HepG2 (cell line): ENCODE data around the gene DBN1. TPM values are rescaled to one million over a fixed set of nuclear protein-coding genes. Genes with fewer than 3 reads are reported as not detected.
A peak's percentile ranks its signal among the peaks of the same experiment; 100 is the strongest.

ENCODE experiments used
- ATAC-seq: fragments of 200-7000 bp; cut with Tn5 transposase; 3 replicates; pipeline ENCODE4 v1.9.1; 2020; ENCODE audit warnings: mild to moderate bottlenecking, moderate library complexity
- BruUV-seq: library from RNA; stranded (reverse); fragments of 400-500 nt; replicated peaks from 2 replicates; lab custom pipeline; 2021; lab: Mats Ljungman, UMichigan
- CTCF ChIA-PET: fragments of 300-600 bp; formaldehyde crosslinking; extraction: SDS; loops from one replicate; lab custom pipeline; 2021; ENCODE audit warnings: low total read pairs, inconsistent platforms, low intra/inter-chr PET ratio; lab: Yijun Ruan, JAX
- POLR2A ChIA-PET: fragments of 350-600 bp; sonication (Branson Sonifier 250); formaldehyde crosslinking; loops from one replicate; lab custom pipeline; 2020; ENCODE audit warnings: antibody characterized with exemption, inconsistent platforms; lab: Yijun Ruan, JAX
- DNase-seq: peaks from one replicate; pipeline ENCODE4 v3.0.0-alpha.2; 2015; ENCODE audit warnings: low spot score
- FAIRE-seq: peaks from 3 replicates; lab custom pipeline; 2011; peaks lifted over from hg19 to GRCh38; lab: Jason Lieb, UNC
- H2AFZ ChIP-seq: one replicate; pipeline ENCODE4 v1.6.1; 2011; ENCODE audit warnings: low read length, inconsistent platforms
- H3K27ac ChIP-seq: fragments of 300-600 bp; 3 replicates; pipeline ENCODE4 v1.8.0; 2011; ENCODE audit warnings: mixed run types, mild to moderate bottlenecking, mixed read lengths, low read length, inconsistent platforms; ENCODE audit not compliant: insufficient read depth; ENCODE audit errors: extremely low read length
- H3K27me3 ChIP-seq, 2 experiments: fragments of 200-600 bp in 1 of 2; 2 replicates in 1 of 2; 3 replicates in 1 of 2; pipeline versions ENCODE4 v1.6.0 to v1.8.0; 2011; ENCODE audit warnings: low read length in 2 of 2, mild to moderate bottlenecking in 2 of 2, moderate library complexity in 2 of 2, inconsistent platforms in 1 of 2; ENCODE audit not compliant: insufficient read depth in 2 of 2, control insufficient read depth in 1 of 2
- H3K36me3 ChIP-seq, 2 experiments: fragments of 200-600 bp in 1 of 2; replicated peaks in 1 of 2; 2 replicates in 1 of 2; 3 replicates in 1 of 2; pipeline versions ENCODE4 v1.5.1 to v1.8.0; 2011; ENCODE audit warnings: low read length in 2 of 2, inconsistent platforms in 1 of 2; ENCODE audit not compliant: insufficient read depth in 2 of 2, control insufficient read depth in 1 of 2
- H3K4me1 ChIP-seq: 2 replicates; pipeline ENCODE4 v1.5.1; 2012; ENCODE audit warnings: low read length, inconsistent platforms; ENCODE audit not compliant: insufficient read depth
- H3K4me2 ChIP-seq: 2 replicates; pipeline ENCODE4 v1.6.0; 2011; ENCODE audit warnings: low read depth, low read length, inconsistent platforms
- H3K4me3 ChIP-seq, 3 experiments: fragments of 200-600 bp in 1 of 3; sonication (generic), shearing (Covaris generic) in 1 of 3; replicated peaks in 1 of 3; 2 replicates each; pipeline ENCODE4 v1.5.1; 2011 to 2016; ENCODE audit warnings: low read length in 3 of 3, inconsistent platforms in 2 of 3, low read depth in 2 of 3, mild to moderate bottlenecking in 2 of 3, control low read depth in 1 of 3, mixed read lengths in 1 of 3; ENCODE audit not compliant: insufficient read depth in 1 of 3
- H3K79me2 ChIP-seq: one replicate; pipeline ENCODE4 v1.6.1; 2011; ENCODE audit warnings: low read length, inconsistent platforms; ENCODE audit not compliant: insufficient read depth
- H3K9ac ChIP-seq: 2 replicates; pipeline ENCODE4 v1.6.0; 2011; ENCODE audit warnings: mild to moderate bottlenecking, low read depth, low read length, inconsistent platforms; ENCODE audit not compliant: insufficient read depth
- H3K9me3 ChIP-seq: 2 replicates; pipeline ENCODE4 v1.5.1; 2012; ENCODE audit warnings: mild to moderate bottlenecking, low read length
- H4K20me1 ChIP-seq: 2 replicates; pipeline ENCODE4 v1.6.0; 2011; ENCODE audit warnings: inconsistent platforms, mild to moderate bottlenecking, low read length, moderate library complexity; ENCODE audit not compliant: insufficient read depth
- AGO2 ChIP-seq: fragments of 200-400 bp; formaldehyde crosslinking; optimal IDR thresholded peaks from 2 replicates; pipeline ENCODE3; 2017; ENCODE audit warnings: mild to moderate bottlenecking, low read depth, low read length, moderate library complexity
- GPN1 ChIP-seq: sonication (generic); formaldehyde crosslinking; IDR thresholded peaks from 2 replicates; pipeline ENCODE4 v1.5.1; 2020; ENCODE audit warnings: missing genetic modification reagents, borderline replicate concordance
- HNRNPL ChIP-seq: fragments of 200-400 bp; formaldehyde crosslinking; IDR thresholded peaks from 2 replicates; pipeline ENCODE4 v1.6.1; 2017; ENCODE audit warnings: mild to moderate bottlenecking, low read depth, low read length
- NFIC ChIP-seq: IDR thresholded peaks from 2 replicates; pipeline ENCODE4 v1.6.1; 2012; ENCODE audit warnings: mild to moderate bottlenecking, low read length, inconsistent platforms
- RBFOX2 ChIP-seq: fragments of 200-400 bp; formaldehyde crosslinking; IDR thresholded peaks from 2 replicates; pipeline ENCODE4 v1.6.1; 2017; ENCODE audit warnings: low read depth, mild to moderate bottlenecking, low read length
- SMAD1 ChIP-seq: sonication (generic); formaldehyde crosslinking; IDR thresholded peaks from 2 replicates; pipeline ENCODE4 v1.4.0; 2020; ENCODE audit warnings: missing genetic modification reagents, low read depth, mild to moderate bottlenecking, borderline replicate concordance
- SP140L ChIP-seq: sonication (generic); formaldehyde crosslinking; IDR thresholded peaks from 2 replicates; pipeline ENCODE4 v1.4.0; 2020; ENCODE audit warnings: missing genetic modification reagents, borderline replicate concordance
- ZFP90 ChIP-seq: sonication (generic); formaldehyde crosslinking; IDR thresholded peaks from 2 replicates; pipeline ENCODE4 v1.8.0; 2022; ENCODE audit warnings: missing genetic modification reagents, mild to moderate bottlenecking, inconsistent platforms, borderline replicate concordance
- ZMYM4 ChIP-seq: sonication (generic); formaldehyde crosslinking; IDR thresholded peaks from 2 replicates; pipeline ENCODE4 v1.8.1; 2023; ENCODE audit warnings: mild to moderate bottlenecking, missing genetic modification reagents
- ZSCAN20 ChIP-seq: sonication (generic); formaldehyde crosslinking; IDR thresholded peaks from 2 replicates; pipeline ENCODE4 v1.4.0; 2020; ENCODE audit warnings: missing genetic modification reagents, mild to moderate bottlenecking, borderline replicate concordance
- WGBS: methylation state at CpG from one replicate; pipeline ENCODE4 v1.1.6; 2017; ENCODE audit warnings: low lambda C conversion rate; 5-methylcytosine and 5-hydroxymethylcytosine counted together
- in situ Hi-C: cut with HindIII; loops from 2 replicates; pipeline ENCODE4 v1.10.0; 2017; ENCODE audit warnings: low pct_unique_long_range_greater_than_20kb; ENCODE audit not compliant: extremely low pct_ligation_motif_present
- intact Hi-C: fragments of 100-400 bp; cut with micrococcal nuclease; formaldehyde crosslinking; loops from one replicate; pipeline ENCODE4 v1.10.0; 2022; ENCODE audit not compliant: unreplicated experiment
- polyA plus RNA-seq, 8 experiments: library from polyadenylated mRNA; depleted of rRNA in 3 of 8; stranded (reverse) in 7 of 8; unstranded in 1 of 8; fragments of >200 nt; fragmentation: Illumina TruSeq in 4 of 8; extraction: Trizol in 4 of 8; gene quantifications; 2 replicates each; pipeline versions ENCODE4 v1.2.1 to v1.2.3, GENCODE V29; 2011 to 2016; ENCODE audit warnings: low read depth in 4 of 8, missing spikeins in 1 of 8, mixed read lengths in 1 of 8; ENCODE audit not compliant: insufficient read depth in 1 of 8
- total RNA-seq, 5 experiments: library from RNA; depleted of rRNA; stranded (reverse); fragments of >200 nt; fragmentation: Illumina TruSeq; extraction: Trizol; gene quantifications; 2 replicates each; pipeline ENCODE4 v1.2.3, GENCODE V29; 2016; ENCODE audit warnings: low read depth in 1 of 5
- TF ChIP-seq, protein P1 (sequence below): sonication (generic); formaldehyde crosslinking; IDR thresholded peaks from 2 replicates; pipeline ENCODE4 v1.8.0; 2022; ENCODE audit warnings: mild to moderate bottlenecking, missing genetic modification reagents, moderate library complexity
- TF ChIP-seq, protein P2 (sequence below): sonication (generic); formaldehyde crosslinking; IDR thresholded peaks from 2 replicates; pipeline ENCODE4 v1.4.0; 2020; ENCODE audit warnings: mild to moderate bottlenecking, missing genetic modification reagents
- TF ChIP-seq, protein P3 (sequence below): sonication (generic); formaldehyde crosslinking; IDR thresholded peaks from 2 replicates; pipeline ENCODE4 v1.4.0; 2020; ENCODE audit warnings: mild to moderate bottlenecking, missing genetic modification reagents, borderline replicate concordance
- TF ChIP-seq, protein P4 (sequence below): sonication (generic); formaldehyde crosslinking; IDR thresholded peaks from 2 replicates; pipeline ENCODE4 v1.9.0; 2021; ENCODE audit warnings: missing genetic modification reagents, borderline replicate concordance

The DBN1 gene
- total and polyA plus RNA-seq, 2 of the 13 experiments (the other 11 are each of a cell fraction or from before 2014, with no cell fraction given) = 27.0 to 37.3 TPM

DNA sequence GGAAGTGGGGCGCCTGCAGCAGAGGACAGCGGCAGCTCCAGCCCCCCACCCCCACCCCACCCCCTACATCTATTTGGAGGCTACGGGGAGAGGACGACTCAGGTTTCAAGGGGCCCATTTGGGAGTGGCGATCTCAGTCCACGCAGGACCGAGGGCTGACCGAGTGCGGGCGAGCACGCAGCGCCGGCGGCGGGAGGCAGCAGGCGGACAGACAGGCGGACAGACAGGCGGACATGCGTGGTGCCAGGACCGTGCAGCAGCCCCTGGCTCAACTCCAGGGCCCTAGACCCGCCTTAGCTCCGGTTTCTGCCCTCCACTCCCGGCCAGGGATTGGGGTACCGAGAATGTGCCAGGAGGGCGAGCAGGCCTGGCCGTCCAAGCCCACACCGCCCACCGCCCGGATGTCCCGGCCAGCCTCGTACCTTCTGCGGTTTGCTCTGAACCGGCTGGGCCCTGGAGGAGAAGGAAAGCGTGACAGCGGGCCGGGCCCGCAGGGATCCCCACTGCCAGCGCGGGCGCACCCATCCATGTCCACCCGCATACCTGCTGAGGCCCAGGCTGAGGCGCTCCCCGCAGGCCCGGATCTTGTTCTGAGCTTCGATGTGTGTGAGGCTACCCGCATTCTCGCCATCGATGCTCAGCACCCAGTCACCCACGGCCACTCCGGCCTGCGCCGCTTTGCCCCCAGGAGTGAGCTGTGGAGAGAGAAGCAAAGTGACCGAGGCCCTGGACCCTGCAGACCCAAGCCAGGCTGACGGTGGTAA is 18.7 kb upstream of the DBN1 start:
- DNase-seq = no peak
- no peak overlapping the region for H3K4me3 ChIP-seq
- WGBS = 96% methylated on average over 35 of the region's 54 CpGs
- no peaks in the 10 kb centered on the region for H3K9me3 ChIP-seq
- ChIA-PET POLR2A (no interaction called here), CTCF (interaction anchor here (1.3 to 3.0 kb wide), 4 partner anchors 9 to 108 kb away, joined by 3 to 37 read pairs (median 8); partner anchors contain the start of gene B4GALT7)
- H3K36me3 ChIP-seq = peaks cover 14 to 17% of the 10 kb centered on the region in 2 experiments; a peak in 4 of 5 replicates
- in situ Hi-C loops (no loop called here), intact Hi-C loops (no loop called here)
- H3K79me2 ChIP-seq = no peaks in the 10 kb centered on the region
- peaks cover 15% of the 10 kb centered on the region; the same call in 1 of the 2 replicates for H4K20me1 ChIP-seq
- FAIRE-seq = no peak
- H3K4me2 ChIP-seq = no peak overlapping the region
- H3K27ac ChIP-seq = no peak overlapping the region
- no peak overlapping the region for H2AFZ ChIP-seq
- peaks cover 28% of the 10 kb centered on the region for H3K4me1 ChIP-seq
- no peaks in the 10 kb centered on the region for H3K27me3 ChIP-seq
- no peak for ATAC-seq
- no TSS peak for BruUV-seq
- no peak overlapping the region for H3K9ac ChIP-seq
- no peak for TF ChIP-seq ZSCAN20
- no peak for TF ChIP-seq ZFP90
- TF ChIP-seq SP140L (CRISPR knock-in tag) = no peak
- no peak for TF ChIP-seq NFIC
- peak; percentile 37; the same call in 1 of the 2 replicates for TF ChIP-seq HNRNPL
- peak; percentile 66 for TF ChIP-seq AGO2
- TF ChIP-seq SMAD1 (CRISPR knock-in tag) = no peak
- TF ChIP-seq GPN1 (CRISPR knock-in tag) = no peak
- TF ChIP-seq RBFOX2 = peak; percentile 39; the same call in 1 of the 2 replicates
- TF ChIP-seq, protein P1, sequence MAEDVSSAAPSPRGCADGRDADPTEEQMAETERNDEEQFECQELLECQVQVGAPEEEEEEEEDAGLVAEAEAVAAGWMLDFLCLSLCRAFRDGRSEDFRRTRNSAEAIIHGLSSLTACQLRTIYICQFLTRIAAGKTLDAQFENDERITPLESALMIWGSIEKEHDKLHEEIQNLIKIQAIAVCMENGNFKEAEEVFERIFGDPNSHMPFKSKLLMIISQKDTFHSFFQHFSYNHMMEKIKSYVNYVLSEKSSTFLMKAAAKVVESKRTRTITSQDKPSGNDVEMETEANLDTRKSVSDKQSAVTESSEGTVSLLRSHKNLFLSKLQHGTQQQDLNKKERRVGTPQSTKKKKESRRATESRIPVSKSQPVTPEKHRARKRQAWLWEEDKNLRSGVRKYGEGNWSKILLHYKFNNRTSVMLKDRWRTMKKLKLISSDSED (CRISPR knock-in tag) = no peak
- TF ChIP-seq, protein P2, sequence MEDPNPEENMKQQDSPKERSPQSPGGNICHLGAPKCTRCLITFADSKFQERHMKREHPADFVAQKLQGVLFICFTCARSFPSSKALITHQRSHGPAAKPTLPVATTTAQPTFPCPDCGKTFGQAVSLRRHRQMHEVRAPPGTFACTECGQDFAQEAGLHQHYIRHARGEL (CRISPR knock-in tag) = no peak
- TF ChIP-seq, protein P3, sequence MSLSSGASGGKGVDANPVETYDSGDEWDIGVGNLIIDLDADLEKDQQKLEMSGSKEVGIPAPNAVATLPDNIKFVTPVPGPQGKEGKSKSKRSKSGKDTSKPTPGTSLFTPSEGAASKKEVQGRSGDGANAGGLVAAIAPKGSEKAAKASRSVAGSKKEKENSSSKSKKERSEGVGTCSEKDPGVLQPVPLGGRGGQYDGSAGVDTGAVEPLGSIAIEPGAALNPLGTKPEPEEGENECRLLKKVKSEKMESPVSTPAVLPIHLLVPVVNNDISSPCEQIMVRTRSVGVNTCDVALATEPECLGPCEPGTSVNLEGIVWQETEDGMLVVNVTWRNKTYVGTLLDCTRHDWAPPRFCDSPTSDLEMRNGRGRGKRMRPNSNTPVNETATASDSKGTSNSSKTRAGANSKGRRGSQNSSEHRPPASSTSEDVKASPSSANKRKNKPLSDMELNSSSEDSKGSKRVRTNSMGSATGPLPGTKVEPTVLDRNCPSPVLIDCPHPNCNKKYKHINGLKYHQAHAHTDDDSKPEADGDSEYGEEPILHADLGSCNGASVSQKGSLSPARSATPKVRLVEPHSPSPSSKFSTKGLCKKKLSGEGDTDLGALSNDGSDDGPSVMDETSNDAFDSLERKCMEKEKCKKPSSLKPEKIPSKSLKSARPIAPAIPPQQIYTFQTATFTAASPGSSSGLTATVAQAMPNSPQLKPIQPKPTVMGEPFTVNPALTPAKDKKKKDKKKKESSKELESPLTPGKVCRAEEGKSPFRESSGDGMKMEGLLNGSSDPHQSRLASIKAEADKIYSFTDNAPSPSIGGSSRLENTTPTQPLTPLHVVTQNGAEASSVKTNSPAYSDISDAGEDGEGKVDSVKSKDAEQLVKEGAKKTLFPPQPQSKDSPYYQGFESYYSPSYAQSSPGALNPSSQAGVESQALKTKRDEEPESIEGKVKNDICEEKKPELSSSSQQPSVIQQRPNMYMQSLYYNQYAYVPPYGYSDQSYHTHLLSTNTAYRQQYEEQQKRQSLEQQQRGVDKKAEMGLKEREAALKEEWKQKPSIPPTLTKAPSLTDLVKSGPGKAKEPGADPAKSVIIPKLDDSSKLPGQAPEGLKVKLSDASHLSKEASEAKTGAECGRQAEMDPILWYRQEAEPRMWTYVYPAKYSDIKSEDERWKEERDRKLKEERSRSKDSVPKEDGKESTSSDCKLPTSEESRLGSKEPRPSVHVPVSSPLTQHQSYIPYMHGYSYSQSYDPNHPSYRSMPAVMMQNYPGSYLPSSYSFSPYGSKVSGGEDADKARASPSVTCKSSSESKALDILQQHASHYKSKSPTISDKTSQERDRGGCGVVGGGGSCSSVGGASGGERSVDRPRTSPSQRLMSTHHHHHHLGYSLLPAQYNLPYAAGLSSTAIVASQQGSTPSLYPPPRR = no peak
- TF ChIP-seq, protein P4, sequence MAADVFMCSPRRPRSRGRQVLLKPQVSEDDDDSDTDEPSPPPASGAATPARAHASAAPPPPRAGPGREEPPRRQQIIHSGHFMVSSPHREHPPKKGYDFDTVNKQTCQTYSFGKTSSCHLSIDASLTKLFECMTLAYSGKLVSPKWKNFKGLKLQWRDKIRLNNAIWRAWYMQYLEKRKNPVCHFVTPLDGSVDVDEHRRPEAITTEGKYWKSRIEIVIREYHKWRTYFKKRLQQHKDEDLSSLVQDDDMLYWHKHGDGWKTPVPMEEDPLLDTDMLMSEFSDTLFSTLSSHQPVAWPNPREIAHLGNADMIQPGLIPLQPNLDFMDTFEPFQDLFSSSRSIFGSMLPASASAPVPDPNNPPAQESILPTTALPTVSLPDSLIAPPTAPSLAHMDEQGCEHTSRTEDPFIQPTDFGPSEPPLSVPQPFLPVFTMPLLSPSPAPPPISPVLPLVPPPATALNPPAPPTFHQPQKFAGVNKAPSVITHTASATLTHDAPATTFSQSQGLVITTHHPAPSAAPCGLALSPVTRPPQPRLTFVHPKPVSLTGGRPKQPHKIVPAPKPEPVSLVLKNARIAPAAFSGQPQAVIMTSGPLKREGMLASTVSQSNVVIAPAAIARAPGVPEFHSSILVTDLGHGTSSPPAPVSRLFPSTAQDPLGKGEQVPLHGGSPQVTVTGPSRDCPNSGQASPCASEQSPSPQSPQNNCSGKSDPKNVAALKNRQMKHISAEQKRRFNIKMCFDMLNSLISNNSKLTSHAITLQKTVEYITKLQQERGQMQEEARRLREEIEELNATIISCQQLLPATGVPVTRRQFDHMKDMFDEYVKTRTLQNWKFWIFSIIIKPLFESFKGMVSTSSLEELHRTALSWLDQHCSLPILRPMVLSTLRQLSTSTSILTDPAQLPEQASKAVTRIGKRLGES = no peak
- no peak for TF ChIP-seq ZMYM4 (CRISPR knock-in tag)
